Measurements from ENCODE around the gene SLC27A3.

SLC27A3 gene

DNA sequence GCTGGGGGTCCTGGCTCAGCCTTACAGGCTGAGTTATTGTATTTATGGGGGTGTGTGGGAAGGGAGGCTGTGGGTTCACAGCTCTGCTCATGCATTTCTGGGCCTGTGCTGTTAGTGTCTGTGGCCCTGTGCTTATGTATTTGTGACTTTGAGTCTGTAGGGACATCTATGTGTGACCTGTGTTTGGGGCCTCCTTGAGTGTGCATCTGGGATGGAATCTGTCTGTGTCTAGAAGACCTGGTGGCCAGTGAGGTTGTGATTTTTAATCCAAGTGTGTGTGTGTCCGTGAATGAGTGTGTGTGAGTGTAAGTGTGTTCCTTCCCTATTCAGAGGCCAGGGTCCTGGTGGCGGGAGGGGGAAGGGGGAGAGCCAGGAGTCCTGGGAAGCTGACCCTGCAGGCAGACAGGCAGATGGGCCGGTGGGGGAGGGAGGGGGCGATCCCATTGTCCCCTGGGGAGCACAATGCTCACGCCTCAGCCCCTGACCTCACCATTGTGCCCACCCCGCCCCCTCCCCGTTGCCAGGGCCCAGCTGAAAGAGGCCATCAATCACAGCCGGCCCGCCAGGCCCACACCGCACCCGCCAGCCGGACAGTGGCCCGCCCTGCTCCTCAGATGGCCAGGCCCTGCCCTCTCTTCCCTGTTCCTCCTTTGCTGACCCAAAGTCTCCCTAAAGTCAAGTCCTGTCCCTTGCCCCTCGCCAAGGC, 19.6 kb downstream of the SLC27A3 start:
- no peak for TF ChIP-seq MAX (IDR thresholded peaks at IDR 0.05)

- TF ChIP-seq ZBTB7A (IDR thresholded peaks at IDR 0.05; ENCODE audit: low read depth), result 0 out of 2 replicates have a peak, but pooled peaks have one; percentile 35
- TF ChIP-seq, protein P1, sequence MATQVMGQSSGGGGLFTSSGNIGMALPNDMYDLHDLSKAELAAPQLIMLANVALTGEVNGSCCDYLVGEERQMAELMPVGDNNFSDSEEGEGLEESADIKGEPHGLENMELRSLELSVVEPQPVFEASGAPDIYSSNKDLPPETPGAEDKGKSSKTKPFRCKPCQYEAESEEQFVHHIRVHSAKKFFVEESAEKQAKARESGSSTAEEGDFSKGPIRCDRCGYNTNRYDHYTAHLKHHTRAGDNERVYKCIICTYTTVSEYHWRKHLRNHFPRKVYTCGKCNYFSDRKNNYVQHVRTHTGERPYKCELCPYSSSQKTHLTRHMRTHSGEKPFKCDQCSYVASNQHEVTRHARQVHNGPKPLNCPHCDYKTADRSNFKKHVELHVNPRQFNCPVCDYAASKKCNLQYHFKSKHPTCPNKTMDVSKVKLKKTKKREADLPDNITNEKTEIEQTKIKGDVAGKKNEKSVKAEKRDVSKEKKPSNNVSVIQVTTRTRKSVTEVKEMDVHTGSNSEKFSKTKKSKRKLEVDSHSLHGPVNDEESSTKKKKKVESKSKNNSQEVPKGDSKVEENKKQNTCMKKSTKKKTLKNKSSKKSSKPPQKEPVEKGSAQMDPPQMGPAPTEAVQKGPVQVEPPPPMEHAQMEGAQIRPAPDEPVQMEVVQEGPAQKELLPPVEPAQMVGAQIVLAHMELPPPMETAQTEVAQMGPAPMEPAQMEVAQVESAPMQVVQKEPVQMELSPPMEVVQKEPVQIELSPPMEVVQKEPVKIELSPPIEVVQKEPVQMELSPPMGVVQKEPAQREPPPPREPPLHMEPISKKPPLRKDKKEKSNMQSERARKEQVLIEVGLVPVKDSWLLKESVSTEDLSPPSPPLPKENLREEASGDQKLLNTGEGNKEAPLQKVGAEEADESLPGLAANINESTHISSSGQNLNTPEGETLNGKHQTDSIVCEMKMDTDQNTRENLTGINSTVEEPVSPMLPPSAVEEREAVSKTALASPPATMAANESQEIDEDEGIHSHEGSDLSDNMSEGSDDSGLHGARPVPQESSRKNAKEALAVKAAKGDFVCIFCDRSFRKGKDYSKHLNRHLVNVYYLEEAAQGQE (IDR thresholded peaks at IDR 0.05; ENCODE audit: low read depth), result no peak
Observed at GRCh38 chr1:153795330-153795837, 20.2 kb downstream of the SLC27A3 start.

- TF ChIP-seq YY1 (IDR thresholded peaks at IDR 0.05; ENCODE audit: low read depth) (no peak), TCF12 (IDR thresholded peaks at IDR 0.05; ENCODE audit: low read depth) (no peak), CREB1 (IDR thresholded peaks at IDR 0.05; ENCODE audit: low read depth) (no peak), TEAD4 (IDR thresholded peaks at IDR 0.05) (no peak), MAX (IDR thresholded peaks at IDR 0.05) (no peak), CEBPB (IDR thresholded peaks at IDR 0.05) (no peak), ZBTB7A (IDR thresholded peaks at IDR 0.05; ENCODE audit: low read depth) (no peak)
- TF ChIP-seq, protein P1 (IDR thresholded peaks at IDR 0.05; ENCODE audit: low read depth), result no peak
Observed at GRCh38 chr1:153795934-153796785, 21.0 kb downstream of the SLC27A3 start.

GRCh38 chr1:153796786-153797659, 21.8 kb downstream of the SLC27A3 start:
- TF ChIP-seq EGR1 (IDR thresholded peaks at IDR 0.05) (no peak), TCF12 (IDR thresholded peaks at IDR 0.05; ENCODE audit: low read depth) (no peak), NFIC (IDR thresholded peaks at IDR 0.05) (no peak), YY1 (IDR thresholded peaks at IDR 0.05; ENCODE audit: low read depth) (no peak), TEAD4 (IDR thresholded peaks at IDR 0.05) (no peak), TAF1 (IDR thresholded peaks at IDR 0.05; ENCODE audit: low read depth) (no peak), CEBPB (IDR thresholded peaks at IDR 0.05) (no peak), FOXM1 (IDR thresholded peaks at IDR 0.05; ENCODE audit: borderline replicate concordance, low read depth) (no peak), CREB1 (IDR thresholded peaks at IDR 0.05; ENCODE audit: low read depth) (no peak), MAX (IDR thresholded peaks at IDR 0.05) (no peak), ZBTB7A (IDR thresholded peaks at IDR 0.05; ENCODE audit: low read depth) (no peak), RAD21 (IDR thresholded peaks at IDR 0.05; ENCODE audit: low read depth) (peak; percentile 89), EP300 (IDR thresholded peaks at IDR 0.05; ENCODE audit: borderline replicate concordance) (no peak)
- TF ChIP-seq, protein P1 (IDR thresholded peaks at IDR 0.05; ENCODE audit: low read depth), result no peak
- TF ChIP-seq, protein P2, sequence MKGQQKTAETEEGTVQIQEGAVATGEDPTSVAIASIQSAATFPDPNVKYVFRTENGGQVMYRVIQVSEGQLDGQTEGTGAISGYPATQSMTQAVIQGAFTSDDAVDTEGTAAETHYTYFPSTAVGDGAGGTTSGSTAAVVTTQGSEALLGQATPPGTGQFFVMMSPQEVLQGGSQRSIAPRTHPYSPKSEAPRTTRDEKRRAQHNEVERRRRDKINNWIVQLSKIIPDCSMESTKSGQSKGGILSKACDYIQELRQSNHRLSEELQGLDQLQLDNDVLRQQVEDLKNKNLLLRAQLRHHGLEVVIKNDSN (IDR thresholded peaks at IDR 0.05), result peak; percentile 18; the same call in 1 of the 2 replicates

All from Ishikawa (cell line).